ENCODE measurements around the gene DRAXIN.

The DRAXIN gene

DNA sequence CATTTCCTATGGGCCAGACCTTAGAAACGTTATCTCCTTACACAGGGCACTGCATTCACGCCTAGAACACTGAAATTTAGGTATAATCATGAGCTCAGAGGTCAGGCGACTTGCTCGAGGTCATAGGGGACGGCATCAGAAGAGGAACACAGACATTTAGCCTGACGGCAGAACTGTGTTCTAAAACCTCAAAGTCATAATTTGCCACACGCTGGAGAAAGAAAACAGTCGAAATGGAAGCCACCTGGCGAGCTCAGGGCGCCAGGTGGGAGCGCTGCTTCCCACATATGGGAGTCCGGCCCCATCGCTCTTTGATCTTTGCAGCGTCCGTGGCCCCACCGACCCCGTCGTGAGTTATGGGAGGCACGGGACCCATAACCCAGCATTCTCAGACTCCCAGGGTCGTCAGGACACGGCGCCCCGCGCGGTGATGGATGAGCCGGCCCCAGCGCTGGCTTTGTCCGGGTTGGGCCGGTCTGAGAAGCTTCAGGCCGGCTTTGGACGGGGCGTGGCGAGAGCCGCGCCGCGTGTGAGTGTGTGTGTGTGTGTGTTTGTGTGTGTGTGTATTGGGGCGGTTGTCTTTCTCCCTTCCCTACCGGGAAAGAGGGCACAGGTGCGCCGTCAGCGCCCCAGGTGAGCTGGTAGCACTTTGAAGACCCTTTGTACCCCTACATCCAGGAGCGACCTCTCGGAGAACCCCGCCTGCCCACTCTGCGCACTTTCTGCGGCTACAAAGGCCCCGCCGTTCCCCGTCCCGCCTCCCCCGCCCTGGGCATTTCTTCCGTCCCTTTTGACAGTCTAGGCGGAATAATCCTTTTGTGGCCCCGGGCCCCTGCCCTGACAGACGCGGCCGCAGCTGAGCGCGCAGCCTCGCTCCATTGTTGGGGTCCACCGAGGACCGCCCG, 861 bp upstream of the DRAXIN start:
- peak; percentile 86 for DNase-seq

DNA sequence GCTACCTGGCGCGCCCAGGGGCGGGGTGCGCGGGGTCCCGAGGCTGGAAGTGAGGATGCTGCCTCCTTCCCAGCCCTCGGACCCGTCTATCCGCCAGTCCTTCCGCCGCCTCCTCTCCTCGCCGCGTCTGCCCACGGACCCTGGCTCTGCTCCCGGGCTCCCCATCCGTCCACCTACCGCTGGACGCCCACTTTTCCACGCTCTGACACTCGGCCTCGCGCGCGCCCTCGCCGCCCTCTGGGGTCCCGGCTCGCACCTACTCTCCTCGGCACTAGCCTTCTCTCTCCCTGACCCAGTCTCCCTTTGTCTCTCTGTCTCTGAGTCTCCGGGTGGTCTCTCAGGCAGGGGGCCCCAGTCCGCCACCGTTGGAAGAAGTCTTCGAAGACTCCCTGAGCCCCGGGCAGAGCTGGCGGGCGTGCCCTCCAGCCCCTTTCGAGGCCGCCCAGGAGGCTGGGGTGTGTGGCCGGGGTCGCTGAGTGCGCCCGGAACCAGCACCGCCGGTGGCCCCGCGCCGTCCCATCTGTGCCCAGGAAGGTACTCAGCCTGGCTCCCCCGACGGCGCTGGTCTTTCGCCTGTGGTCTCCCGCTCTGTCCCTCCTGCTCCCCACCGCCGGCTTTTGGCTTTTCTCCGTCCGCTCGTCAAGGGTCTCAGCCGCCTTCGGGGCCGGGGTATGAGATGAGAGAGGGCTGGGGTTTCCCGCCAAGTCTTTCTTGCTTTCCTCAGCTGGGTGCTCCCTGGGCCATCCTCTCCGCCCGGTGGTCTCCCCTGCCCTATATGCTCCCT, 610 bp downstream of the DRAXIN start:
- peak; percentile 56 for DNase-seq

DNA sequence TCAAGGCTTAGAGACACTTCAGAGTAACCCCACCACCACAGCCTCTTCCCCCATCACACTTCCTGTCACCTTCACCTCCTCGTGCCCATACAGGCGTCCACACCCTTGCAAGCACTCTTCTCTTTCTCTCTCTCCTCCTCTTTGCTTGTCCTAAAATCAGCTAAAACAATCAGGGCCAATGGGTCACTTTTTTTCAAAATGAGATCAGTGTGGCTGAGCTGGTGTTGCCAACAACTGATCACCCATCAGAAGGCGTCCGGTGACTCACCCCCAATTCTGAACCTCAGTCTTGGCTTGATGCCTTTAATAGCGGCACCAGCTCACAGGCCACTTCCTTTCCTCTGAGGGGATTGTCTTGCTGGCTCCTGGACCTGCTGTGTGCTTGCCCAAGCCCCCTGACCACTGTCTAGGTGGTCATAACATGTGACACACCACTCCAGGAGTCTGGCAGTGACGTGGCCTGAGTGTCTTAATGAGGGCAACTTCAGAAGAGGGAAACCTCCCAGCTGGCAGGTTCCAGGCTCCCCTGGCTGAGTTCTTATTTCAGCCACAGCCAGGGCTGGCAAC, 1.6 kb downstream of the DRAXIN start:
- DNase-seq, result peak; percentile 50

DNA sequence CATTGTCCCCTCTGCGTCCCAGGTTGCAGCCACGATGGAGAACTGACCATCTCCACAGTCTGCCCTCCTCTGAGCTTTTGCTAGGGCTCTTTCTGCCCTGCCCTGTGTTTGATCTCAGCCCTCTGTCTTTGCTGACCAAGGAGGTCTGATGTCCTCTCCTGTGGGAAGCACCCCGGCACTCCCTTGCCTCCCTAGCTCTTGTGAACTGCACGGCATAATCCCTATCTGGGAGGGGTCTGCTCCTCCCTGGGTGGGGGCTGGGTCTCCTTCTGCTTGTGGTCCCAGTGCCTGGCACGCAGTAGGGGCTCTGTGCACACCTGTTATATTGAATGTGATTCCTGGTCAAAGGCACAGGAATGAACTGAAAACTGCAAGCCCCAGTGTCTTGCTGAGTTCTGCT, 2.4 kb downstream of the DRAXIN start:
- DNase-seq, result no peak

GRCh38 chr1:11695861-11696260, 4.4 kb downstream of the DRAXIN start:
- no peak for DNase-seq

GRCh38 chr1:11697188-11697892, 5.8 kb downstream of the DRAXIN start:
- DNase-seq, result no peak

DNA sequence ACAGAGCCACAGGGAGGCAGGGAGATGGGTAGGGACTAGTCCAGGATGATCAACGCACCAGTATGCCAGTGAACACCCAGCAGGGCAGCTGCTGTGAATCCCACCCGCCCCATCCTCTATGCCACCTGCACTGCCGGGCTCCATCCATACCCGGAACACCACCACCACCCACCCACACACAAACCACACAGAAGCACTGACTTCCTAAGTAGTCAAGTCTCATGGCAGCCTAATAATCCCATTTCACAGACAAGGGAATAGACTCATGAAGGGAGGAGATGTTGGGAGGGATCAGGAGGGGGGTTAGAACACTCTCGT, 6.3 kb downstream of the DRAXIN start:
- DNase-seq, result no peak

GRCh38 chr1:11700601-11701467, 9.3 kb downstream of the DRAXIN start:
- DNase-seq, result peak; percentile 90

- DNase-seq, result peak; percentile 72
Observed at GRCh38 chr1:11701551-11701961, 10.0 kb downstream of the DRAXIN start.

- no peak for DNase-seq
Observed at GRCh38 chr1:11701981-11702803, 10.7 kb downstream of the DRAXIN start.

GRCh38 chr1:11703357-11704193, 12.1 kb downstream of the DRAXIN start:
- no peak for DNase-seq

DNA sequence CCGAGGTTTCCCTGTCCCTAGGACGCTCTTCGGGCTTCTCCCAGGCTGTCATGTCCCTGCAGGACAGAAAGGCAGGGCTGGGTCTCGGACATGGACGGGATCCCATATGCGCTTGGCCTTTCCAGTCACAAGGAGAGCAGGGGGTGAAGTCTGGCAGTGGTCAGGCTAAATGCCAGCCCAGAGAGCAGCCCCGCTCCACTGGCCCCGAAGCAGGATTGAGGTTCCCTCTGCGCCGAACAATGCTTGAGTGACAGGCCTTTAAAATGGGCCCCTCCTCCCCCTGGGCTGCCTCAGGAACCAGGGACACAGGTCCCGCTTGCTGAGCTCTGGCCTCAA, 12.7 kb downstream of the DRAXIN start:
- DNase-seq, result peak; percentile 55

- no peak for DNase-seq
Observed at GRCh38 chr1:11704691-11705475, 13.4 kb downstream of the DRAXIN start.

DNA sequence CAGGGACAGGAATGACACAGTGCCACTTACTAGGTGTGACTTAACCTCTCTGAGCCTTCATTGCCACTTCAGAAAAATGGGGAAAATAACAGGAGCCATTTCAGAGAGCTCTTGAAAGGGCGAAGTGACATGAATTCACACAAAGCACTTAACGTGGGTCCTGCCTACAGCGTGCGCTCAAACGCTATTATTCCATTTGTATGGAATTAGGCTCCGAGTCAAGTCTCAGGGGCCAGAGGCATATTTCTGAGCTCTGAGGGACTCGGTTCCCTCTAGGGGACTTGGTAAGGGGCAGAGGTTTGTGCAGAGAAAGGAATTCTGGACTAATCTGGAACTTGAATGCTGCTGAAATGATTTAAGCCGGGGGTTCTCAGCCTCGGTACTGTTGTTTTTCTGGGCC, 14.1 kb downstream of the DRAXIN start:
- no peak for DNase-seq

DNA sequence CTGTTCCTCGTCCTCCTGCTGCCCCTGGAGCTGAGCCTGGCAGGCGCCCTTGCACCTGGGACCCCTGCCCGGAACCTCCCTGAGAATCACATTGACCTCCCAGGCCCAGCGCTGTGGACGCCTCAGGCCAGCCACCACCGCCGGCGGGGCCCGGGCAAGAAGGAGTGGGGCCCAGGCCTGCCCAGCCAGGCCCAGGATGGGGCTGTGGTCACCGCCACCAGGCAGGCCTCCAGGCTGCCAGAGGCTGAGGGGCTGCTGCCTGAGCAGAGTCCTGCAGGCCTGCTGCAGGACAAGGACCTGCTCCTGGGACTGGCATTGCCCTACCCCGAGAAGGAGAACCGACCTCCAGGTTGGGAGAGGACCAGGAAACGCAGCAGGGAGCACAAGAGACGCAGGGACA, 14.8 kb downstream of the DRAXIN start:
- no peak for DNase-seq

GRCh38 chr1:11707621-11708276, 16.2 kb downstream of the DRAXIN start:
- peak; percentile 81 for DNase-seq

DNA sequence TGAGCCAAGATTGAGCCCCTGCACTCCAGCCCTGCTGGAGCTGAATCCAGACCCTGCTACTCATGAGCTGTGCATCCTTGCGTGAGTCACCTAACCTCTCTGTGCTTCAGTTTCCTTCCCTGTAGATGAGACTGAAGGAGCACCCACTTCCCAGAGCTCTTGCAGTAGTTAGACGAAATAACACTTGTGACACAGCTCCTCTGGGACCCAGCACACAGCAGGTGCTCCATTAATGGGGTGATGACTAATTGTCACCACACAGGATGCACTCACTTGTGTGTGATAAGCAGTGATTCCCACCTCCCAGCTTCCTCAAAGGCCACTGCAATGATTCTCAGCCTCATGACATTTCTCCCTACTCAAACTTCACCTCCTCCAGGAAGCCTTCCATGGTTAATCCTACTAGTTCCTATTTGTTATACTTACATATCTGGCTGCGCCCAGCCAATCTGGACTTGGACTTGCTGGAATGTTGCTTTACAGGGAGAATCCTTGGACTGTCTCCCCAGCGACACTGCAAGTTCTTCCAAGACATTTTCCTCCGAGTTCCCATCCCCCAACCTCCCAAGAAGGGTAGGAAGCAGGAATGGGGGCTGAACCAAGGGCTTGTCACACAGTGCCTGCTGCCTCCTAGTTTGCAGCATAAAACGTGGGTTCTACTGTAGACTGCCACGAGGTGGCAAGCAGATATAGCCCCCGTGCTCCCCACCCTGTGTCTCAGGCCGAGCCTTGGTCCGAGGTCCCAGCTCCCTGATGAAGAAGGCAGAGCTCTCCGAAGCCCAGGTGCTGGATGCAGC, 17.2 kb downstream of the DRAXIN start:
- no peak for DNase-seq

- no peak for DNase-seq
Observed at GRCh38 chr1:11711490-11711889, 20.0 kb downstream of the DRAXIN start.
